H1 (cell line): Measurements from ENCODE around the gene LCE6A. TPM values are rescaled to one million over a fixed set of nuclear protein-coding genes. Genes with fewer than 3 reads are reported as not detected.
A peak's percentile ranks its signal among the peaks of the same experiment; 100 is the strongest.

Experiments used
- CTCF ChIA-PET: fragments of 300-600 bp; sonication (Branson Sonifier 250); formaldehyde crosslinking; loops from one replicate; lab custom pipeline; 2021; ENCODE audit not compliant: partially characterized antibody; lab: Charles Lee
- POLR2A ChIA-PET: fragments of 300-600 bp; sonication (Branson Sonifier 250); formaldehyde crosslinking; loops from one replicate; lab custom pipeline; 2021; ENCODE audit warnings: inconsistent platforms; ENCODE audit not compliant: partially characterized antibody; lab: Charles Lee
- DNase-seq, 2 experiments: peaks; one replicate each; pipeline versions ENCODE4 v3.0.0 to v3.0.0-alpha.2; 2010 to 2022; ENCODE audit warnings: low spot score in 2 of 2, low read depth in 1 of 2, mixed read lengths in 1 of 2
- FAIRE-seq: peaks from 2 replicates; lab custom pipeline; 2011; peaks lifted over from hg19 to GRCh38; lab: Jason Lieb, UNC
- H2AFZ ChIP-seq: 2 replicates; pipeline ENCODE4 v1.8.1; 2012; ENCODE audit warnings: low read length, inconsistent platforms
- H2AK5ac ChIP-seq: 2 replicates; pipeline ENCODE4 v1.6.1; 2013; ENCODE audit warnings: low read depth, low read length
- H2BK120ac ChIP-seq: replicated peaks from 2 replicates; pipeline ENCODE3; 2013; ENCODE audit warnings: low read depth, low read length, inconsistent platforms
- H2BK12ac ChIP-seq: 2 replicates; pipeline ENCODE4 v1.6.1; 2013; ENCODE audit warnings: low read depth, low read length
- H2BK15ac ChIP-seq: 2 replicates; pipeline ENCODE4 v1.6.1; 2013; ENCODE audit warnings: low read length
- H2BK20ac ChIP-seq: 2 replicates; pipeline ENCODE4 v1.6.1; 2013; ENCODE audit warnings: low read length
- H2BK5ac ChIP-seq: 2 replicates; pipeline ENCODE4 v1.6.1; 2013; ENCODE audit warnings: low read depth, low read length
- H3K14ac ChIP-seq: 2 replicates; pipeline ENCODE4 v1.6.1; 2013; ENCODE audit warnings: inconsistent platforms; ENCODE audit not compliant: insufficient read length
- H3K18ac ChIP-seq: 2 replicates; pipeline ENCODE4 v1.6.1; 2013; ENCODE audit warnings: low read length; ENCODE audit errors: extremely low read depth
- H3K23ac ChIP-seq: 2 replicates; pipeline ENCODE4 v1.6.1; 2013; ENCODE audit warnings: inconsistent platforms; ENCODE audit not compliant: insufficient read length
- H3K23me2 ChIP-seq: 2 replicates; pipeline ENCODE4 v1.6.1; 2013; ENCODE audit warnings: low read depth, low read length
- H3K27ac ChIP-seq: 2 replicates; pipeline ENCODE4 v1.6.1; 2011; ENCODE audit warnings: low read depth, low read length, inconsistent platforms
- H3K27me3 ChIP-seq, 4 experiments: replicated peaks in 1 of 4; 1 replicate in 1 of 4; 2 replicates in 3 of 4; pipeline versions ENCODE4 v1.6.1 to v1.8.1; 2011 to 2013; ENCODE audit warnings: low read length in 3 of 4, mild to moderate bottlenecking in 3 of 4, inconsistent platforms in 2 of 4, mixed read lengths in 2 of 4, moderate library complexity in 1 of 4; ENCODE audit not compliant: control insufficient read depth in 3 of 4, insufficient read depth in 3 of 4; ENCODE audit errors: extremely low read depth in 1 of 4
- H3K36me3 ChIP-seq, 4 experiments: 2 replicates each; pipeline versions ENCODE4 v1.6.1 to v1.8.1; 2011 to 2013; ENCODE audit warnings: mild to moderate bottlenecking in 4 of 4, low read length in 3 of 4, moderate library complexity in 2 of 4, control low read depth in 1 of 4, inconsistent platforms in 1 of 4; ENCODE audit not compliant: insufficient read depth in 4 of 4, control insufficient read depth in 2 of 4
- H3K4ac ChIP-seq: replicated peaks from 2 replicates; pipeline ENCODE3; 2013; ENCODE audit warnings: low read length, low read depth, mixed read lengths, inconsistent platforms; ENCODE audit not compliant: insufficient read length
- H3K4me1 ChIP-seq, 4 experiments: replicated peaks in 1 of 4; 1 replicate in 1 of 4; 2 replicates in 3 of 4; pipeline versions ENCODE4 v1.6.1 to v1.8.1; 2011 to 2013; ENCODE audit warnings: low read length in 3 of 4, inconsistent platforms in 2 of 4, mixed read lengths in 1 of 4; ENCODE audit not compliant: insufficient read depth in 4 of 4, control insufficient read depth in 3 of 4
- H3K4me2 ChIP-seq, 2 experiments: 2 replicates each; pipeline versions ENCODE4 v1.6.1 to v1.8.1; 2011 to 2013; ENCODE audit warnings: low read depth in 2 of 2, low read length in 2 of 2, control low read depth in 1 of 2, inconsistent platforms in 1 of 2, mild to moderate bottlenecking in 1 of 2; ENCODE audit not compliant: insufficient read depth in 1 of 2
- H3K4me3 ChIP-seq, 4 experiments: fragments of 200-600, 300-600 bp in 1 of 4; sonication (generic), shearing (Covaris generic), sonication (Bioruptor Twin) in 1 of 4; 2 replicates each; pipeline versions ENCODE4 v1.5.1 to v1.8.1; 2011 to 2016; ENCODE audit warnings: low read length in 4 of 4, low read depth in 3 of 4, control low read depth in 2 of 4, inconsistent platforms in 2 of 4, mild to moderate bottlenecking in 2 of 4, mixed read lengths in 1 of 4, moderate library complexity in 1 of 4; ENCODE audit not compliant: insufficient read depth in 2 of 4; ENCODE audit errors: extremely low read depth in 1 of 4
- H3K56ac ChIP-seq: replicated peaks from 2 replicates; pipeline ENCODE3; 2013; ENCODE audit warnings: low read depth, mild to moderate bottlenecking, mixed read lengths, low read length, inconsistent platforms; ENCODE audit not compliant: insufficient read length
- H3K79me1 ChIP-seq: 2 replicates; pipeline ENCODE4 v1.6.1; 2013; ENCODE audit warnings: low read depth, low read length, control low read depth
- H3K79me2 ChIP-seq, 2 experiments: 2 replicates each; pipeline versions ENCODE4 v1.6.1 to v1.8.1; 2012 to 2013; ENCODE audit warnings: low read length in 2 of 2, mild to moderate bottlenecking in 2 of 2, inconsistent platforms in 1 of 2; ENCODE audit not compliant: insufficient read depth in 2 of 2, control insufficient read depth in 1 of 2
- H3K9ac ChIP-seq, 4 experiments: replicated peaks in 1 of 4; 1 replicate in 1 of 4; 2 replicates in 3 of 4; pipeline versions ENCODE4 v1.6.1 to v1.8.1; 2011 to 2013; ENCODE audit warnings: low read depth in 3 of 4, low read length in 3 of 4, control low read depth in 2 of 4, mild to moderate bottlenecking in 2 of 4, moderate library complexity in 2 of 4, inconsistent platforms in 1 of 4; ENCODE audit errors: extremely low read depth in 1 of 4
- H3K9me3 ChIP-seq, 2 experiments: 2 replicates each; pipeline versions ENCODE4 v1.6.1 to v1.8.1; 2012 to 2013; ENCODE audit warnings: mild to moderate bottlenecking in 2 of 2, moderate library complexity in 2 of 2, control low read depth in 1 of 2, inconsistent platforms in 1 of 2, low read depth in 1 of 2, low read length in 1 of 2, mixed read lengths in 1 of 2; ENCODE audit not compliant: insufficient read depth in 2 of 2
- H4K20me1 ChIP-seq, 2 experiments: replicated peaks in 1 of 2; 2 replicates each; pipeline versions ENCODE3 to v1.8.1; 2011 to 2013; ENCODE audit warnings: inconsistent platforms in 2 of 2, low read length in 2 of 2, mild to moderate bottlenecking in 1 of 2; ENCODE audit not compliant: insufficient read depth in 2 of 2, control insufficient read depth in 1 of 2
- H4K5ac ChIP-seq: 2 replicates; pipeline ENCODE4 v1.6.1; 2013; ENCODE audit warnings: low read length, low read depth, mixed read lengths, inconsistent platforms; ENCODE audit not compliant: insufficient read length
- H4K8ac ChIP-seq: 2 replicates; pipeline ENCODE4 v1.8.0; 2013; ENCODE audit warnings: mild to moderate bottlenecking, moderate library complexity, low read length, inconsistent platforms; ENCODE audit not compliant: insufficient read depth; ENCODE audit errors: extremely low read depth
- H4K91ac ChIP-seq: replicated peaks from 2 replicates; pipeline ENCODE3; 2013; ENCODE audit warnings: low read length, mixed read lengths, inconsistent platforms; ENCODE audit not compliant: insufficient read length
- ATF2 ChIP-seq: IDR thresholded peaks from 2 replicates; pipeline ENCODE4 v1.6.1; 2012; ENCODE audit warnings: low read length, inconsistent platforms
- CBX5 ChIP-seq: fragments of 300-800, 300-1000 bp; sonication (generic); IDR thresholded peaks from 2 replicates; pipeline ENCODE4 v1.7.1; 2016; ENCODE audit warnings: antibody characterized with exemption, low read length, low read depth
- CEBPB ChIP-seq: IDR thresholded peaks from 2 replicates; pipeline ENCODE4 v1.6.1; 2012; ENCODE audit warnings: low read depth, low read length
- CHD2 ChIP-seq: IDR thresholded peaks from 2 replicates; pipeline ENCODE4 v1.6.1; 2012; ENCODE audit warnings: low read length, improper control_type of control experiment
- CTCF ChIP-seq, 3 experiments: IDR thresholded peaks; 1 replicate in 2 of 3; 2 replicates in 1 of 3; pipeline versions ENCODE4 v1.5.1 to v1.6.1; 2011; ENCODE audit warnings: low read length in 3 of 3, mild to moderate bottlenecking in 3 of 3, inconsistent platforms in 2 of 3, low read depth in 1 of 3, moderate library complexity in 1 of 3; ENCODE audit not compliant: insufficient read depth in 1 of 3; ENCODE audit errors: control extremely low read depth in 1 of 3
- FOSL1 ChIP-seq: IDR thresholded peaks from 2 replicates; pipeline ENCODE4 v1.6.1; 2011; ENCODE audit warnings: mild to moderate bottlenecking, low read depth, low read length, moderate library complexity; ENCODE audit not compliant: insufficient read depth
- KDM4A ChIP-seq: IDR thresholded peaks from one replicate; pipeline ENCODE4 v1.7.1; 2012; ENCODE audit warnings: low read depth, mild to moderate bottlenecking, moderate library complexity, low read length, inconsistent platforms; ENCODE audit not compliant: severe bottlenecking
- PHF8 ChIP-seq: fragments of 200-600 bp; sonication (generic); conservative IDR thresholded peaks from 2 replicates; pipeline ENCODE4 v1.7.1; 2012; ENCODE audit warnings: low read depth, mild to moderate bottlenecking, inconsistent platforms, low read length, moderate library complexity
- TCF12 ChIP-seq: IDR thresholded peaks from 2 replicates; pipeline ENCODE4 v1.6.1; 2011; ENCODE audit warnings: low read depth, mild to moderate bottlenecking, low read length
- ZNF274 ChIP-seq: IDR thresholded peaks from 2 replicates; pipeline ENCODE4 v1.7.0; 2012; ENCODE audit warnings: low read length, borderline replicate concordance; ENCODE audit errors: extremely low read depth
- WGBS, 2 experiments: shearing (Covaris generic) in 1 of 2; methylation state at CpG; one replicate each; pipeline versions ENCODE4 v1.1.6 to v1.1.7; 2013 to 2015; ENCODE audit warnings: low lambda C conversion rate in 2 of 2, mixed read lengths in 2 of 2, inconsistent platforms in 1 of 2, low coverage in 1 of 2, missing lambda C conversion rate in 1 of 2; ENCODE audit not compliant: insufficient replicate concordance in 2 of 2, insufficient coverage in 1 of 2, insufficient read length in 1 of 2; ENCODE audit errors: extremely low coverage in 1 of 2, missing lambda C conversion rate in 1 of 2; 5-methylcytosine and 5-hydroxymethylcytosine counted together
- polyA plus RNA-seq, 7 experiments: library from polyadenylated mRNA; depleted of rRNA in 3 of 7; stranded (reverse) in 5 of 7; unstranded in 2 of 7; fragments of >200 nt in 5 of 7; fragments of 200-250 nt in 2 of 7; gene quantifications; 1 replicate in 5 of 7; 2 replicates in 1 of 7; 4 replicates in 1 of 7; pipeline versions ENCODE4 v1.2.1 to v1.2.3, GENCODE V29; 2011 to 2013; ENCODE audit warnings: missing spikeins in 2 of 7, mixed read lengths in 2 of 7
- total RNA-seq: library from RNA; stranded (reverse); fragmentation: NEBNext Ultra II Directional; extraction: Animal tissue kit (Norgen Biotek cat#: 25700); gene quantifications from 2 replicates; pipeline ENCODE4 v1.2.1, GENCODE V29; 2021

Gene LCE6A
- total and polyA plus RNA-seq, 2 of the 8 experiments (the other 6 are each of a cell fraction or from before 2014, with no cell fraction given) = not detected

- no peak within 1 kb of the TSS for H3K9ac ChIP-seq
- no peak within 1 kb of the TSS for H3K18ac ChIP-seq
- no peak within 1 kb of the TSS for H4K91ac ChIP-seq
- no peak within 1 kb of the TSS; the same call in 1 of the 2 replicates for H2BK5ac ChIP-seq
- DNase-seq (peak in 1 of 2 experiments; percentile 84), FAIRE-seq (peak; percentile 19)
- no peaks in the 10 kb centered on the region for H3K4me1 ChIP-seq
- peaks cover 0 to under 1% of the 10 kb centered on the region in 2 experiments; a peak in 1 of 4 replicates for H3K9me3 ChIP-seq
- H2BK12ac ChIP-seq = no peak within 1 kb of the TSS
- no peak within 1 kb of the TSS for H3K4ac ChIP-seq
- no peaks in the 10 kb centered on the region for H3K27me3 ChIP-seq
- no peak within 1 kb of the TSS for H2BK120ac ChIP-seq
- CTCF ChIA-PET = interaction anchor here (0.6 to 2.7 kb wide), 13 partner anchors 8 to 532 kb away, joined by 3 to 16 read pairs (median 3); no protein-coding TSS in a partner anchor
- H3K79me2 ChIP-seq = no peaks in the 10 kb centered on the region
- no peak within 1 kb of the TSS for H3K4me2 ChIP-seq
- no peak within 1 kb of the TSS for H3K56ac ChIP-seq
- no peak within 1 kb of the TSS for H3K23ac ChIP-seq
- no peak within 1 kb of the TSS for H2BK20ac ChIP-seq
- H2BK15ac ChIP-seq = no peak within 1 kb of the TSS
- H2AK5ac ChIP-seq = no peak within 1 kb of the TSS
- H3K14ac ChIP-seq = no peak within 1 kb of the TSS
- H3K36me3 ChIP-seq = no peaks in the 10 kb centered on the region
- H3K4me3 ChIP-seq = no peak within 1 kb of the TSS
- no peaks in the 10 kb centered on the region for H3K79me1 ChIP-seq
- no peak within 1 kb of the TSS for H4K8ac ChIP-seq
- H4K5ac ChIP-seq = no peak within 1 kb of the TSS
- H3K27ac ChIP-seq = no peak within 1 kb of the TSS
- H4K20me1 ChIP-seq = no peaks in the 10 kb centered on the region
- no peak within 1 kb of the TSS for H2AFZ ChIP-seq
- H3K23me2 ChIP-seq = no peaks in the 10 kb centered on the region
- POLR2A ChIA-PET = no interaction called here
- WGBS, 2 experiments = 10% methylated on average over 1 of the region's 1 CpG; no CpG with 5 or more reads in 1 of the 2 experiments
- TF ChIP-seq ATF2 = no peak
- no peak for TF ChIP-seq KDM4A
- TF ChIP-seq PHF8 = no peak
- no peak for TF ChIP-seq CHD2
- TF ChIP-seq TCF12 = no peak
- peak; percentile 19 to 62 (median 60) for TF ChIP-seq CTCF (IDR thresholded peaks at IDR 0.05; ENCODE audit: control extremely low read depth in 1 of 3, insufficient read depth in 1 of 3, low read depth in 1 of 3, low read length in 3 of 3)
- no peak for TF ChIP-seq FOSL1
- TF ChIP-seq ZNF274 = no peak
- no peak for TF ChIP-seq CEBPB
- no peak for TF ChIP-seq CBX5
These were observed 35.4 kb downstream of the LCE6A start, which contains the start of gene SMCP for GRCh38 chr1:152878042-152878441. TSS of gene SMCP (plus strand) at chr1:152878322. CDS start at chr1:152884423, 6,101 bp downstream.
